PC-9 (cell line): ENCODE measurements around the gene SP6. TPM values are rescaled to one million over a fixed set of nuclear protein-coding genes. Genes with fewer than 3 reads are reported as not detected.

Experiments used
- BruUV-seq: library from RNA; stranded (reverse); fragments of 400-500 nt; replicated peaks from 2 replicates; lab custom pipeline; 2021; lab: Mats Ljungman, UMichigan
- CTCF ChIA-PET: fragments of 300-600 bp; sonication (Branson Sonifier 250); formaldehyde crosslinking; loops from one replicate; lab custom pipeline; 2022; ENCODE audit warnings: antibody characterized with exemption; lab: Charles Lee
- POLR2A ChIA-PET: fragments of 300-600 bp; sonication (Branson Sonifier 250); formaldehyde crosslinking; loops from one replicate; lab custom pipeline; 2022; ENCODE audit warnings: antibody characterized with exemption; ENCODE audit not compliant: unreplicated experiment; lab: Charles Lee
- DNase-seq, 2 experiments: peaks; one replicate each; pipeline versions ENCODE4 v3.0.0 to v3.0.0-alpha.2; 2015 to 2022; ENCODE audit warnings: mixed read lengths in 1 of 2
- H2AFZ ChIP-seq: fragments of 200-600 bp; sonication (generic); 2 replicates; pipeline ENCODE4 v1.8.1; 2017; ENCODE audit warnings: antibody characterized with exemption
- H3F3A ChIP-seq: fragments of 200-600 bp; sonication (generic); 2 replicates; pipeline ENCODE4 v1.8.1; 2017; ENCODE audit warnings: antibody characterized with exemption, mild to moderate bottlenecking, low read depth; ENCODE audit not compliant: insufficient read depth
- H3K27ac ChIP-seq: fragments of 200-600 bp; sonication (generic); 2 replicates; pipeline ENCODE4 v1.6.1; 2016; ENCODE audit warnings: mixed run types
- H3K27me3 ChIP-seq: fragments of 200-600 bp; sonication (generic); 2 replicates; pipeline ENCODE4 v1.6.1; 2016; ENCODE audit warnings: low read depth, mixed run types; ENCODE audit not compliant: insufficient read depth
- H3K36me3 ChIP-seq: fragments of 200-600 bp; sonication (generic); 2 replicates; pipeline ENCODE4 v1.6.1; 2016; ENCODE audit warnings: low read depth, mixed run types
- H3K4me1 ChIP-seq: fragments of 200-600 bp; sonication (generic); replicated peaks from 2 replicates; pipeline ENCODE4 v1.6.1; 2016; ENCODE audit warnings: mixed run types; ENCODE audit not compliant: insufficient read depth
- H3K4me2 ChIP-seq: fragments of 200-600 bp; sonication (generic); 2 replicates; pipeline ENCODE4 v1.6.1; 2017; ENCODE audit warnings: mixed run types
- H3K4me3 ChIP-seq: fragments of 200-600 bp; sonication (generic); 2 replicates; pipeline ENCODE4 v1.6.1; 2016; ENCODE audit warnings: mixed run types
- H3K79me2 ChIP-seq: fragments of 200-600 bp; sonication (generic); 2 replicates; pipeline ENCODE4 v1.6.1; 2017; ENCODE audit warnings: low read depth, mixed run types
- H3K9me2 ChIP-seq: fragments of 200-600 bp; sonication (generic); 2 replicates; pipeline ENCODE4 v1.8.1; 2017; ENCODE audit warnings: mild to moderate bottlenecking; ENCODE audit not compliant: insufficient read depth
- H3K9me3 ChIP-seq: fragments of 200-600 bp; sonication (generic); 2 replicates; pipeline ENCODE4 v1.8.1; 2016; ENCODE audit warnings: low read depth; ENCODE audit not compliant: insufficient read depth
- H4K20me1 ChIP-seq: fragments of 200-600 bp; sonication (generic); 2 replicates; pipeline ENCODE4 v1.8.1; 2017; ENCODE audit not compliant: insufficient read depth
- EZH2 ChIP-seq: fragments of 200-600 bp; sonication (generic); IDR thresholded peaks from 2 replicates; pipeline ENCODE4 v1.8.0; 2017; ENCODE audit warnings: antibody characterized with exemption, low read depth
- intact Hi-C: fragments of 100-400 bp; cut with micrococcal nuclease; formaldehyde crosslinking; loops from one replicate; pipeline ENCODE4 v1.10.0; 2022; ENCODE audit not compliant: unreplicated experiment
- total RNA-seq: library from RNA; stranded (reverse); gene quantifications from 2 replicates; pipeline ENCODE4 v1.2.3, GENCODE V29; 2021
- TF ChIP-seq, protein P1 (sequence below): fragments of 200-600 bp; sonication (generic); conservative IDR thresholded peaks from 2 replicates; pipeline ENCODE4 v1.6.1; 2017; ENCODE audit warnings: mixed run types, antibody characterized with exemption, mild to moderate bottlenecking, moderate library complexity

The SP6 gene
- total RNA-seq, 1 experiment from 2014 or later, result 13.3 TPM

DNA sequence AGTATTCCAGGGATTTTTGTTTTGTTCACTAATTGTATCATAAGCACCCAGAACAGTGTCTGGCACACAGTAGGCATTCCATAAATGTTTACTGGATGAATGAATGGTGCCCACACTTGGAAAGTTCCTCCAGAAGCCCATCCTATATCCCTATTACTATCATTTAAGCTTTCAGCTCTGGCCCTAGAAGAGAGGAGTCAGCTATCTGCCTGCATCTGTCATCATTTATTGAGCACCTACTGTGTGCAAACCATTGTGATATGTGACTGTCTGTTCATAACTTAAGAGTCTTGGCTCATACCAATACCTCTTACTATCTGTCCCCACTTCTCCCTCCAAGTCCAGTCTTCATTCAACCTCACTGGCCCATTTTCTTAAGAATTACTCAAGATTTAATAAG lies 20.1 kb upstream of the SP6 start:
- no peak overlapping the region for H3K27ac ChIP-seq
- no peak overlapping the region for H2AFZ ChIP-seq
- H3K4me1 ChIP-seq, result peaks cover 47% of the 10 kb centered on the region
- H3K4me2 ChIP-seq, result no peak overlapping the region
- no peaks in the 10 kb centered on the region for H3K79me2 ChIP-seq
- BruUV-seq, result no TSS peak
- no peaks in the 10 kb centered on the region for H4K20me1 ChIP-seq
- no peak for DNase-seq
- H3K9me2 ChIP-seq, result no peaks in the 10 kb centered on the region
- intact Hi-C loops, result no loop called here
- peaks cover 11% of the 10 kb centered on the region for H3F3A ChIP-seq
- CTCF ChIA-PET, result no interaction called here
- TF ChIP-seq EZH2, result no peak
- TF ChIP-seq, protein P1, sequence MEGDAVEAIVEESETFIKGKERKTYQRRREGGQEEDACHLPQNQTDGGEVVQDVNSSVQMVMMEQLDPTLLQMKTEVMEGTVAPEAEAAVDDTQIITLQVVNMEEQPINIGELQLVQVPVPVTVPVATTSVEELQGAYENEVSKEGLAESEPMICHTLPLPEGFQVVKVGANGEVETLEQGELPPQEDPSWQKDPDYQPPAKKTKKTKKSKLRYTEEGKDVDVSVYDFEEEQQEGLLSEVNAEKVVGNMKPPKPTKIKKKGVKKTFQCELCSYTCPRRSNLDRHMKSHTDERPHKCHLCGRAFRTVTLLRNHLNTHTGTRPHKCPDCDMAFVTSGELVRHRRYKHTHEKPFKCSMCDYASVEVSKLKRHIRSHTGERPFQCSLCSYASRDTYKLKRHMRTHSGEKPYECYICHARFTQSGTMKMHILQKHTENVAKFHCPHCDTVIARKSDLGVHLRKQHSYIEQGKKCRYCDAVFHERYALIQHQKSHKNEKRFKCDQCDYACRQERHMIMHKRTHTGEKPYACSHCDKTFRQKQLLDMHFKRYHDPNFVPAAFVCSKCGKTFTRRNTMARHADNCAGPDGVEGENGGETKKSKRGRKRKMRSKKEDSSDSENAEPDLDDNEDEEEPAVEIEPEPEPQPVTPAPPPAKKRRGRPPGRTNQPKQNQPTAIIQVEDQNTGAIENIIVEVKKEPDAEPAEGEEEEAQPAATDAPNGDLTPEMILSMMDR, result no peak
- H3K4me3 ChIP-seq, result no peak overlapping the region
- no peaks in the 10 kb centered on the region for H3K36me3 ChIP-seq
- POLR2A ChIA-PET, result no interaction called here
- no peaks in the 10 kb centered on the region for H3K9me3 ChIP-seq
- no peaks in the 10 kb centered on the region for H3K27me3 ChIP-seq

DNA sequence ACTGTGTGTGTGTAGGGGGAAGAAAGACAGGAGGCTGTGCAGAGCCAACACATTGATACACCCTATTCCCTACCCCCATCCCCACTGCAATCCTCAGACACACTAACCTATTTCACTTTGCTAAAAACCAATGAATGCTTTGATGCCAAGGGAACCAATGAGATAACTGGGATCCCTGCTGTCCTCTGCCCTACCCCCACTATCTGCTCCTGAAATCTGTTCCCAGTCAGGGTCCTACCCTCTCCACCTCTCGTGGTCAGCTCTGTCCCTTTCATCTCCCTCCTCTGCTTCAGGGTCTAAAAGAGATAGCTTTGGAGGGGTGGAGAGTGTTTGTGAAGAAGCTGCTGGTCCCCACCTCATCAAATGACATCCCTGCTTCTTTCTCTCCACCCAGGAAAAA lies 19.1 kb upstream of the SP6 start:
- Histone ChIP-seq H3K4me1 (peaks cover 47% of the 10 kb centered on the region), H3K9me3 (no peaks in the 10 kb centered on the region), H3K27me3 (no peaks in the 10 kb centered on the region), H2AFZ (no peak overlapping the region), H3K9me2 (no peaks in the 10 kb centered on the region), H3K36me3 (no peaks in the 10 kb centered on the region), H3F3A (peaks cover 10% of the 10 kb centered on the region), H3K4me2 (no peak overlapping the region), H3K4me3 (no peak overlapping the region), H3K79me2 (no peaks in the 10 kb centered on the region), H3K27ac (no peak overlapping the region), H4K20me1 (no peaks in the 10 kb centered on the region)
- DNase-seq, result no peak
- TF ChIP-seq, protein P1, result no peak
- TF ChIP-seq EZH2, result no peak
- intact Hi-C loops, result no loop called here
- no TSS peak for BruUV-seq
- ChIA-PET CTCF (no interaction called here), POLR2A (no interaction called here)

DNA sequence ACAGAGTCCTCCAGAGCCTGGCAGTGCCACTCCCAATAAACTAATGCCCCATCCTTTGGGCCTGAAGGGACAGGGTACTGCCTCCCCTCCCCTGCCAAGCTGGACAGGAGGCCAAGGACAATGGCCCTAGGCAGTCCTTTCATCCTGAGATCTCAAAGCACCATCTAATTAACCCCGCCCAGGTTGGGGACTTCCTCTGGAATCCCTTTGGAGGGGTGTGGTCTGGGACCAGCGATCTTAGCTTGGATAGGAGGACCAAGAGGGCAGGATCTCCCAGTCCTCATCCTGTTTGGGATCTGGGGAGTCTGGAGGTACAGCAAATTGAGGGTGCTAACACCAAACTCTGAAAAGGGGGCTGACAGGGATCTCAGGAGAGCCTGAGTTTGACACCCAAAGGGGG lies 18.2 kb upstream of the SP6 start:
- H3K4me2 ChIP-seq, result no peak overlapping the region
- H3K27ac ChIP-seq, result no peak overlapping the region
- peaks cover 16% of the 10 kb centered on the region for H3F3A ChIP-seq
- BruUV-seq, result no TSS peak
- no peaks in the 10 kb centered on the region for H3K79me2 ChIP-seq
- intact Hi-C loops, result no loop called here
- H3K36me3 ChIP-seq, result no peaks in the 10 kb centered on the region
- no peak overlapping the region for H3K4me3 ChIP-seq
- H3K4me1 ChIP-seq, result peaks cover 47% of the 10 kb centered on the region
- H3K27me3 ChIP-seq, result no peaks in the 10 kb centered on the region
- no peaks in the 10 kb centered on the region for H4K20me1 ChIP-seq
- no peak overlapping the region for H2AFZ ChIP-seq
- no peak for DNase-seq
- ChIA-PET POLR2A (no interaction called here), CTCF (no interaction called here)
- no peak for TF ChIP-seq EZH2
- TF ChIP-seq, protein P1, result no peak
- H3K9me2 ChIP-seq, result no peaks in the 10 kb centered on the region
- H3K9me3 ChIP-seq, result no peaks in the 10 kb centered on the region
